Lung microvascular endothelial cell (primary cell): ENCODE data around the gene FAIM2. TPM values are rescaled to one million over a fixed set of nuclear protein-coding genes. Genes with fewer than 3 reads are reported as not detected.

Experiments
- DNase-seq, 2 donors: peaks; one replicate each; pipeline versions ENCODE4 v3.0.0 to v3.0.0-alpha.2; 2010; ENCODE audit warnings: low read depth in 2 of 2
- total RNA-seq: library from RNA; depleted of rRNA; stranded (reverse); fragments of >200 nt; gene quantifications from 2 replicates; pipeline ENCODE4 v1.2.1, GENCODE V29; 2014

FAIM2 gene
- total RNA-seq, 1 donor from 2014 or later, result not detected

GRCh38 chr12:49825360-49825970, 78.2 kb downstream of the FAIM2 start:
- DNase-seq, result peak in 1 of 2 donors; percentile 58

GRCh38 chr12:49824895-49825294, 78.8 kb downstream of the FAIM2 start:
- peak; percentile 11 to 85 for DNase-seq

GRCh38 chr12:49824416-49824815, 79.3 kb downstream of the FAIM2 start:
- no peak for DNase-seq

- DNase-seq, result no peak
Observed at GRCh38 chr12:49823951-49824350, 79.7 kb downstream of the FAIM2 start.

GRCh38 chr12:49823350-49823749, 80.3 kb downstream of the FAIM2 start:
- no peak for DNase-seq

- no peak for DNase-seq
Observed at GRCh38 chr12:49821373-49822287, 82.1 kb downstream of the FAIM2 start.

GRCh38 chr12:49819786-49820185, 83.9 kb downstream of the FAIM2 start:
- no peak for DNase-seq

GRCh38 chr12:49818241-49818895, 85.3 kb downstream of the FAIM2 start:
- no peak for DNase-seq

Other genes with a start within 250 kb of the FAIM2 start
- 52.0 and 54.5 TPM in 2 replicates for gene FMNL3, start 196.5 kb downstream of the FAIM2 start, total RNA-seq
- 324 and 480 TPM in 2 replicates for gene TMBIM6, start 162.3 kb downstream of the FAIM2 start, total RNA-seq
- gene NCKAP5L, start 75.5 kb downstream of the FAIM2 start, total RNA-seq, result 6.1 and 6.9 TPM in 2 replicates
- gene BCDIN3D, start 60.8 kb downstream of the FAIM2 start, total RNA-seq, result 2.0 TPM in 2 replicates
- gene AQP2, start 46.8 kb upstream of the FAIM2 start, total RNA-seq, result not detected in 2 replicates
- not detected in 2 replicates for gene AQP5, start 58.0 kb upstream of the FAIM2 start, total RNA-seq
- not detected in 2 replicates for gene AQP6, start 69.0 kb upstream of the FAIM2 start, total RNA-seq
- gene RACGAP1, start 121.6 kb upstream of the FAIM2 start, total RNA-seq, result 5.8 and 23.3 TPM in 2 replicates
- under 0.01 TPM in 1 of 2 replicates, not detected in the other for gene ASIC1, start 153.7 kb upstream of the FAIM2 start, total RNA-seq
- gene SMARCD1, start 181.4 kb upstream of the FAIM2 start, total RNA-seq, result 41.6 and 41.9 TPM in 2 replicates
- gene GPD1, start 200.1 kb upstream of the FAIM2 start, total RNA-seq, result under 0.01 TPM in 1 of 2 replicates, not detected in the other
- 50.6 and 72.4 TPM in 2 replicates for gene COX14, start 208.3 kb upstream of the FAIM2 start, total RNA-seq